HEK293T (cell line): ENCODE data around the gene PRKAG2.

Experiments used
- BHLHE40 ChIP-seq: fragments of 450-650 bp; IDR thresholded peaks from 2 replicates; pipeline ENCODE4 v1.6.1; 2016; ENCODE audit warnings: mild to moderate bottlenecking, moderate library complexity, borderline replicate concordance
- ELF4 ChIP-seq: fragments of 450-650 bp; IDR thresholded peaks from 2 replicates; pipeline ENCODE4 v1.6.1; 2017; ENCODE audit warnings: antibody characterized with exemption
- FOXM1 ChIP-seq: fragments of 450-650 bp; IDR thresholded peaks from 2 replicates; pipeline ENCODE4 v1.6.1; 2017; ENCODE audit warnings: mild to moderate bottlenecking, borderline replicate concordance
- HDGF ChIP-seq: fragments of 450-650 bp; IDR thresholded peaks from 2 replicates; pipeline ENCODE4 v1.6.1; 2017; ENCODE audit warnings: antibody characterized with exemption, borderline replicate concordance
- NFRKB ChIP-seq: fragments of 450-650 bp; IDR thresholded peaks from 2 replicates; pipeline ENCODE4 v1.6.1; 2016; ENCODE audit warnings: mild to moderate bottlenecking, moderate library complexity
- PKNOX1 ChIP-seq: fragments of 450-650 bp; IDR thresholded peaks from 2 replicates; pipeline ENCODE4 v1.6.1; 2016
- SP1 ChIP-seq: fragments of 450-650 bp; IDR thresholded peaks from 2 replicates; pipeline ENCODE4 v1.6.1; 2017
- SUZ12 ChIP-seq: fragments of 450-650 bp; IDR thresholded peaks from 2 replicates; pipeline ENCODE4 v1.6.1; 2016; ENCODE audit warnings: mild to moderate bottlenecking
- TARDBP ChIP-seq: fragments of 450-650 bp; IDR thresholded peaks from 2 replicates; pipeline ENCODE4 v1.6.1; 2016
- ZNF384 ChIP-seq: fragments of 450-650 bp; IDR thresholded peaks from 2 replicates; pipeline ENCODE4 v1.6.1; 2016

- TF ChIP-seq NFRKB (no peak), SP1 (no peak), HDGF (no peak), BHLHE40 (no peak), SUZ12 (no peak), ZNF384 (no peak), FOXM1 (no peak), TARDBP (no peak), PKNOX1 (no peak), ELF4 (no peak)
These were observed 171.2 kb downstream of the PRKAG2 start for GRCh38 chr7:151705636-151706276.
